ENCODE results near the gene MALSU1. TPM values are rescaled to one million over a fixed set of nuclear protein-coding genes. Genes with fewer than 3 reads are reported as not detected.
"Not testable (repeated sequence)": the region's sequence is repeated elsewhere in the genome, so short reads cannot be mapped to it uniquely, and the experiment has no call there.

MALSU1 gene
- total and polyA plus RNA-seq, 2 donors: 42.8 to 60.8 TPM

- Histone ChIP-seq H3K4me3 (ENCODE audit: low read depth, low read length) (no peak overlapping the region), H3K4me1 (ENCODE audit: insufficient read depth) (no peaks in the 10 kb centered on the region), H3K36me3 (ENCODE audit: insufficient read depth) (no peaks in the 10 kb centered on the region), H3K27ac (ENCODE audit: low read depth) (no peak overlapping the region)
- 79% methylated on average over 6 of the region's 6 CpGs for WGBS
- no peak for DNase-seq (ENCODE audit: extremely low spot score)
Observed at GRCh38 chr7:23294549-23295400, 4.4 kb upstream of the MALSU1 start.

GRCh38 chr7:23295401-23295697 is 3.8 kb upstream of the MALSU1 start:
- no peak overlapping the region for H3K4me3 ChIP-seq (ENCODE audit: low read depth, low read length)
- no peaks in the 10 kb centered on the region for H3K4me1 ChIP-seq (ENCODE audit: insufficient read depth)
- no peak overlapping the region for H3K27ac ChIP-seq (ENCODE audit: low read depth)
- DNase-seq (ENCODE audit: extremely low spot score): no peak
- H3K36me3 ChIP-seq (ENCODE audit: insufficient read depth): no peaks in the 10 kb centered on the region

- Histone ChIP-seq H3K36me3 (ENCODE audit: insufficient read depth) (no peaks in the 10 kb centered on the region), H3K4me1 (ENCODE audit: insufficient read depth) (no peaks in the 10 kb centered on the region), H3K4me3 (ENCODE audit: low read depth, low read length) (peak overlapping the region; percentile 60), H3K27ac (ENCODE audit: low read depth) (no peak overlapping the region)
- no peak for DNase-seq (ENCODE audit: extremely low spot score)
- WGBS: 67% methylated on average over 11 of the region's 11 CpGs
Observed at GRCh38 chr7:23298141-23298881, 828 bp upstream of the MALSU1 start.

GRCh38 chr7:23299770-23300300 is 696 bp downstream of the MALSU1 start:
- no peak for DNase-seq (ENCODE audit: extremely low spot score)
- Histone ChIP-seq H3K36me3 (ENCODE audit: insufficient read depth) (peaks cover 2% of the 10 kb centered on the region), H3K27ac (ENCODE audit: low read depth) (peak overlapping the region; percentile 1), H3K4me1 (ENCODE audit: insufficient read depth) (no peaks in the 10 kb centered on the region), H3K4me3 (ENCODE audit: low read depth, low read length) (peak overlapping the region; percentile 60)
- WGBS: 7% methylated on average over 12 of the region's 12 CpGs

- Histone ChIP-seq H3K4me1 (ENCODE audit: insufficient read depth) (no peaks in the 10 kb centered on the region), H3K4me3 (ENCODE audit: low read depth, low read length) (no peak overlapping the region), H3K27ac (ENCODE audit: low read depth) (no peak overlapping the region), H3K36me3 (ENCODE audit: insufficient read depth) (peaks cover 7% of the 10 kb centered on the region)
- DNase-seq (ENCODE audit: extremely low spot score): no peak
- WGBS: 93% methylated on average over 2 of the region's 2 CpGs
Observed at GRCh38 chr7:23306936-23307521, 7.9 kb downstream of the MALSU1 start.

- DNase-seq (ENCODE audit: extremely low spot score): no peak
- 88% methylated on average over 6 of the region's 6 CpGs for WGBS
- peaks cover 5% of the 10 kb centered on the region for H3K36me3 ChIP-seq (ENCODE audit: insufficient read depth)
- no peak overlapping the region for H3K27ac ChIP-seq (ENCODE audit: low read depth)
- no peaks in the 10 kb centered on the region for H3K4me1 ChIP-seq (ENCODE audit: insufficient read depth)
- no peak overlapping the region for H3K4me3 ChIP-seq (ENCODE audit: low read depth, low read length)
Observed at GRCh38 chr7:23308754-23309153, 9.6 kb downstream of the MALSU1 start.

- H3K27ac ChIP-seq (ENCODE audit: low read depth); H3K4me3 ChIP-seq (ENCODE audit: low read depth, low read length); DNase-seq (ENCODE audit: extremely low spot score); H3K36me3 ChIP-seq (ENCODE audit: insufficient read depth); H3K4me1 ChIP-seq (ENCODE audit: insufficient read depth): not testable (repeated sequence)
- WGBS: 79% methylated on average over 2 of the region's 2 CpGs
Observed at GRCh38 chr7:23312141-23312540, 13.0 kb downstream of the MALSU1 start.

- no peaks in the 10 kb centered on the region for H3K4me1 ChIP-seq (ENCODE audit: insufficient read depth)
- no peaks in the 10 kb centered on the region for H3K36me3 ChIP-seq (ENCODE audit: insufficient read depth)
- 87% methylated on average over 7 of the region's 7 CpGs for WGBS
- H3K27ac ChIP-seq (ENCODE audit: low read depth): no peak overlapping the region
- no peak overlapping the region for H3K4me3 ChIP-seq (ENCODE audit: low read depth, low read length)
- DNase-seq (ENCODE audit: extremely low spot score): no peak
Observed at GRCh38 chr7:23315366-23315765, 16.2 kb downstream of the MALSU1 start.

- Histone ChIP-seq H3K36me3 (ENCODE audit: insufficient read depth) (no peaks in the 10 kb centered on the region), H3K4me3 (ENCODE audit: low read depth, low read length) (no peak overlapping the region), H3K27ac (ENCODE audit: low read depth) (no peak overlapping the region), H3K4me1 (ENCODE audit: insufficient read depth) (no peaks in the 10 kb centered on the region)
- WGBS: 85% methylated on average over 1 of the region's 1 CpG
- no peak for DNase-seq (ENCODE audit: extremely low spot score)
Observed at GRCh38 chr7:23331132-23331531, 32.0 kb downstream of the MALSU1 start.

GRCh38 chr7:23332193-23332592 is 33.1 kb downstream of the MALSU1 start:
- no peaks in the 10 kb centered on the region for H3K4me1 ChIP-seq (ENCODE audit: insufficient read depth)
- peak; percentile 10 for DNase-seq (ENCODE audit: extremely low spot score)
- H3K27ac ChIP-seq (ENCODE audit: low read depth): no peak overlapping the region
- H3K36me3 ChIP-seq (ENCODE audit: insufficient read depth): no peaks in the 10 kb centered on the region
- H3K4me3 ChIP-seq (ENCODE audit: low read depth, low read length): no peak overlapping the region

- Histone ChIP-seq H3K36me3 (ENCODE audit: insufficient read depth) (no peaks in the 10 kb centered on the region), H3K27ac (ENCODE audit: low read depth) (no peak overlapping the region), H3K4me1 (ENCODE audit: insufficient read depth) (no peaks in the 10 kb centered on the region), H3K4me3 (ENCODE audit: low read depth, low read length) (no peak overlapping the region)
- DNase-seq (ENCODE audit: extremely low spot score): peak; percentile 67
- whole genome bisulfite sequencing: 20% methylated on average over 4 of the region's 4 CpGs
Observed at GRCh38 chr7:23332910-23333612, 33.9 kb downstream of the MALSU1 start.

GRCh38 chr7:23333671-23334246 is 34.6 kb downstream of the MALSU1 start:
- Histone ChIP-seq H3K4me3 (ENCODE audit: low read depth, low read length) (no peak overlapping the region), H3K4me1 (ENCODE audit: insufficient read depth) (no peaks in the 10 kb centered on the region), H3K27ac (ENCODE audit: low read depth) (no peak overlapping the region), H3K36me3 (ENCODE audit: insufficient read depth) (no peaks in the 10 kb centered on the region)
- WGBS: 62% methylated on average over 9 of the region's 9 CpGs
- no peak for DNase-seq (ENCODE audit: extremely low spot score)

- Histone ChIP-seq H3K27ac (ENCODE audit: low read depth) (no peak overlapping the region), H3K4me1 (ENCODE audit: insufficient read depth) (no peaks in the 10 kb centered on the region), H3K4me3 (ENCODE audit: low read depth, low read length) (no peak overlapping the region), H3K36me3 (ENCODE audit: insufficient read depth) (no peaks in the 10 kb centered on the region)
- WGBS: 18% methylated on average over 5 of the region's 5 CpGs
- peak; percentile 35 for DNase-seq (ENCODE audit: extremely low spot score)
Observed at GRCh38 chr7:23334482-23335056, 35.4 kb downstream of the MALSU1 start.
